ENCODE results near the gene TLR5. TPM values are rescaled to one million over a fixed set of nuclear protein-coding genes. Genes with fewer than 3 reads are reported as not detected.

TLR5 gene
- total RNA-seq (2014; rRNA removed; shearing (Covaris generic)) (not detected in 2 replicates), polyA plus RNA-seq (2016; fragmentation: Nextera tagmentation; extraction: Ambion mirVana) (0.16 TPM in 1 of 2 replicates, not detected in the other)

GRCh38 chr1:223142795-223143536, at the start of gene TLR5:
TSS of gene TLR5 (minus strand) at chr1:223143248. CDS start at chr1:223113031, 30,217 bp downstream.
- 12 to 30% methylated on average over 27 to 58 of the region's 63 CpGs for WGBS, 2 experiments (ENCODE audit: low coverage in 1 of 2, low lambda C conversion rate in 2 of 2, missing lambda C conversion rate in 2 of 2)
- H2AFZ ChIP-seq, result peak within 1 kb of the TSS; percentile 82
- no peaks in the 10 kb centered on the region for H3K79me2 ChIP-seq (ENCODE audit: insufficient read depth)
- H3K9me2 ChIP-seq (ENCODE audit: insufficient read depth), result no peaks in the 10 kb centered on the region
- H4K20me1 ChIP-seq (ENCODE audit: insufficient read depth), result no peaks in the 10 kb centered on the region
- no peak for TF ChIP-seq EZH2phosphoT487 (IDR thresholded peaks at IDR 0.05; ENCODE audit: insufficient read depth, low read depth)
- no peak for TF ChIP-seq EZH2 (IDR thresholded peaks at IDR 0.05; ENCODE audit: insufficient read depth, poor library complexity, severe bottlenecking)
- H3K4me3 ChIP-seq, result peak within 1 kb of the TSS; percentile 83
- in situ Hi-C loops (cut with MboI), result no loop called here
- no peaks in the 10 kb centered on the region for H3F3A ChIP-seq (ENCODE audit: insufficient read depth)
- H3K27ac ChIP-seq, result no peak within 1 kb of the TSS
- DNase-seq, result peak; percentile 78
- H3K4me2 ChIP-seq (ENCODE audit: unreplicated experiment), result peak within 1 kb of the TSS; percentile 59
- H3K4me1 ChIP-seq (ENCODE audit: insufficient read depth), result peaks cover 3% of the 10 kb centered on the region
- no peaks in the 10 kb centered on the region for H3K36me3 ChIP-seq (ENCODE audit: low read depth)
- 0 out of 2 replicates have a peak, but pooled peaks cover 4% of the 10 kb centered on the region for H3K27me3 ChIP-seq (replicated peaks; ENCODE audit: insufficient read depth)
- no peaks in the 10 kb centered on the region for H3K9me3 ChIP-seq (ENCODE audit: low read depth)
- 0 out of 2 replicates have a peak within 1 kb of the TSS, but pooled peaks have one; percentile 34 for H3K9ac ChIP-seq

GRCh38 chr1:223189903-223190724, 47.1 kb upstream of the TLR5 start:
- H2AFZ ChIP-seq, result no peak overlapping the region
- H3K9me2 ChIP-seq (ENCODE audit: insufficient read depth), result no peaks in the 10 kb centered on the region
- 52 to 57% methylated on average over 10 of the region's 10 CpGs for WGBS, 2 experiments (ENCODE audit: low coverage in 1 of 2, low lambda C conversion rate in 2 of 2, missing lambda C conversion rate in 2 of 2)
- no peaks in the 10 kb centered on the region for H4K20me1 ChIP-seq (ENCODE audit: insufficient read depth)
- H3K79me2 ChIP-seq (ENCODE audit: insufficient read depth), result no peaks in the 10 kb centered on the region
- in situ Hi-C loops (cut with MboI), result no loop called here
- H3K4me1 ChIP-seq (ENCODE audit: insufficient read depth), result peaks cover 12% of the 10 kb centered on the region
- H3F3A ChIP-seq (ENCODE audit: insufficient read depth), result 0 out of 2 replicates have a peak, but pooled peaks cover 6% of the 10 kb centered on the region
- H3K9me3 ChIP-seq (ENCODE audit: low read depth), result no peaks in the 10 kb centered on the region
- DNase-seq, result peak; percentile 86
- no peak overlapping the region; the same call in 1 of the 2 replicates for H3K27ac ChIP-seq
- no peaks in the 10 kb centered on the region for H3K36me3 ChIP-seq (ENCODE audit: low read depth)
- no peak overlapping the region for H3K4me3 ChIP-seq
- TF ChIP-seq EZH2phosphoT487 (IDR thresholded peaks at IDR 0.05; ENCODE audit: insufficient read depth, low read depth) (peak; percentile 68; the same call in 1 of the 2 replicates), EZH2 (IDR thresholded peaks at IDR 0.05; ENCODE audit: insufficient read depth, poor library complexity, severe bottlenecking) (no peak)
- peak overlapping the region; percentile 18 for H3K4me2 ChIP-seq (ENCODE audit: unreplicated experiment)
- no peak overlapping the region for H3K9ac ChIP-seq
- H3K27me3 ChIP-seq (replicated peaks; ENCODE audit: insufficient read depth), result peaks cover 3% of the 10 kb centered on the region; the same call in 1 of the 2 replicates

GRCh38 chr1:223189525-223189902, 46.5 kb upstream of the TLR5 start:
- Histone ChIP-seq H4K20me1 (ENCODE audit: insufficient read depth) (no peaks in the 10 kb centered on the region), H3K27ac (no peak overlapping the region), H3K4me1 (ENCODE audit: insufficient read depth) (peaks cover 12% of the 10 kb centered on the region), H3F3A (ENCODE audit: insufficient read depth) (0 out of 2 replicates have a peak, but pooled peaks cover 6% of the 10 kb centered on the region), H3K36me3 (ENCODE audit: low read depth) (no peaks in the 10 kb centered on the region), H3K79me2 (ENCODE audit: insufficient read depth) (no peaks in the 10 kb centered on the region), H3K9ac (no peak overlapping the region), H3K27me3 (replicated peaks; ENCODE audit: insufficient read depth) (peaks cover 3% of the 10 kb centered on the region; the same call in 1 of the 2 replicates), H3K4me3 (no peak overlapping the region), H2AFZ (no peak overlapping the region), H3K9me3 (ENCODE audit: low read depth) (no peaks in the 10 kb centered on the region), H3K9me2 (ENCODE audit: insufficient read depth) (no peaks in the 10 kb centered on the region), H3K4me2 (ENCODE audit: unreplicated experiment) (no peak overlapping the region)
- WGBS, 2 experiments (ENCODE audit: low coverage in 1 of 2, low lambda C conversion rate in 2 of 2, missing lambda C conversion rate in 2 of 2), result 13 to 39% methylated on average over 1 to 4 of the region's 4 CpGs
- TF ChIP-seq EZH2phosphoT487 (IDR thresholded peaks at IDR 0.05; ENCODE audit: insufficient read depth, low read depth), result no peak
- TF ChIP-seq EZH2 (IDR thresholded peaks at IDR 0.05; ENCODE audit: insufficient read depth, poor library complexity, severe bottlenecking), result no peak
- no peak for DNase-seq
- in situ Hi-C loops (cut with MboI), result no loop called here
